ENCODE data around the gene ZNF438. TPM values are rescaled to one million over a fixed set of nuclear protein-coding genes. Genes with fewer than 3 reads are reported as not detected.

The ZNF438 gene
- total RNA-seq, 1 experiment from 2014 or later = 2.0 TPM

DNA sequence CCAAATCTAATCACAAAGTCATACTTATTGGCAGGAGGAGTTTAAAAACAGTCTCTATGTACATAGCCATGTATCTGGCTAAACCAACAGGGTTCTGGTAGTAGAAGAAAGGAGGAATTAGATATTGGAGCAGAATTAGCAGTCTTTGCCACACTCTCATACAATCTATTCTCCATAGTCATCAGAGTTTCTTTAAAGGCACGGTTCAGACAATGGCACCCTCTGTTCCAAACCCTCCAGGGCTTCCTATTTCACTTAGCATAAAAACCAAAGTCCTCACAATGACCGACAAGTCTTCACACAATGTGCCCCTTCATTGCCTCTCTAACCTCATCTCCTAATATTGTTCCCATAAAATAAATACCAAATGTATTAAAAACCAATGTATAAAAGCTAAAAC lies 12.7 kb downstream of the ZNF438 start:
- TF ChIP-seq SIN3A (IDR thresholded peaks at IDR 0.05; ENCODE audit: borderline replicate concordance, insufficient read depth, low read depth, low read length) (no peak), POLR2AphosphoS5 (IDR thresholded peaks at IDR 0.05; ENCODE audit: low read depth, low read length) (no peak)
- TF ChIP-seq, protein P1, sequence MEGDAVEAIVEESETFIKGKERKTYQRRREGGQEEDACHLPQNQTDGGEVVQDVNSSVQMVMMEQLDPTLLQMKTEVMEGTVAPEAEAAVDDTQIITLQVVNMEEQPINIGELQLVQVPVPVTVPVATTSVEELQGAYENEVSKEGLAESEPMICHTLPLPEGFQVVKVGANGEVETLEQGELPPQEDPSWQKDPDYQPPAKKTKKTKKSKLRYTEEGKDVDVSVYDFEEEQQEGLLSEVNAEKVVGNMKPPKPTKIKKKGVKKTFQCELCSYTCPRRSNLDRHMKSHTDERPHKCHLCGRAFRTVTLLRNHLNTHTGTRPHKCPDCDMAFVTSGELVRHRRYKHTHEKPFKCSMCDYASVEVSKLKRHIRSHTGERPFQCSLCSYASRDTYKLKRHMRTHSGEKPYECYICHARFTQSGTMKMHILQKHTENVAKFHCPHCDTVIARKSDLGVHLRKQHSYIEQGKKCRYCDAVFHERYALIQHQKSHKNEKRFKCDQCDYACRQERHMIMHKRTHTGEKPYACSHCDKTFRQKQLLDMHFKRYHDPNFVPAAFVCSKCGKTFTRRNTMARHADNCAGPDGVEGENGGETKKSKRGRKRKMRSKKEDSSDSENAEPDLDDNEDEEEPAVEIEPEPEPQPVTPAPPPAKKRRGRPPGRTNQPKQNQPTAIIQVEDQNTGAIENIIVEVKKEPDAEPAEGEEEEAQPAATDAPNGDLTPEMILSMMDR (IDR thresholded peaks at IDR 0.05) = no peak
- TF ChIP-seq, protein P2, sequence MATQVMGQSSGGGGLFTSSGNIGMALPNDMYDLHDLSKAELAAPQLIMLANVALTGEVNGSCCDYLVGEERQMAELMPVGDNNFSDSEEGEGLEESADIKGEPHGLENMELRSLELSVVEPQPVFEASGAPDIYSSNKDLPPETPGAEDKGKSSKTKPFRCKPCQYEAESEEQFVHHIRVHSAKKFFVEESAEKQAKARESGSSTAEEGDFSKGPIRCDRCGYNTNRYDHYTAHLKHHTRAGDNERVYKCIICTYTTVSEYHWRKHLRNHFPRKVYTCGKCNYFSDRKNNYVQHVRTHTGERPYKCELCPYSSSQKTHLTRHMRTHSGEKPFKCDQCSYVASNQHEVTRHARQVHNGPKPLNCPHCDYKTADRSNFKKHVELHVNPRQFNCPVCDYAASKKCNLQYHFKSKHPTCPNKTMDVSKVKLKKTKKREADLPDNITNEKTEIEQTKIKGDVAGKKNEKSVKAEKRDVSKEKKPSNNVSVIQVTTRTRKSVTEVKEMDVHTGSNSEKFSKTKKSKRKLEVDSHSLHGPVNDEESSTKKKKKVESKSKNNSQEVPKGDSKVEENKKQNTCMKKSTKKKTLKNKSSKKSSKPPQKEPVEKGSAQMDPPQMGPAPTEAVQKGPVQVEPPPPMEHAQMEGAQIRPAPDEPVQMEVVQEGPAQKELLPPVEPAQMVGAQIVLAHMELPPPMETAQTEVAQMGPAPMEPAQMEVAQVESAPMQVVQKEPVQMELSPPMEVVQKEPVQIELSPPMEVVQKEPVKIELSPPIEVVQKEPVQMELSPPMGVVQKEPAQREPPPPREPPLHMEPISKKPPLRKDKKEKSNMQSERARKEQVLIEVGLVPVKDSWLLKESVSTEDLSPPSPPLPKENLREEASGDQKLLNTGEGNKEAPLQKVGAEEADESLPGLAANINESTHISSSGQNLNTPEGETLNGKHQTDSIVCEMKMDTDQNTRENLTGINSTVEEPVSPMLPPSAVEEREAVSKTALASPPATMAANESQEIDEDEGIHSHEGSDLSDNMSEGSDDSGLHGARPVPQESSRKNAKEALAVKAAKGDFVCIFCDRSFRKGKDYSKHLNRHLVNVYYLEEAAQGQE (IDR thresholded peaks at IDR 0.05; ENCODE audit: insufficient read depth in 1 of 2, low read depth in 2 of 2, low read length in 1 of 2) = no peak
- no peak for ATAC-seq
- POLR2A ChIA-PET = no interaction called here
- no peak overlapping the region for H3K4me3 ChIP-seq (ENCODE audit: low read depth in 2 of 2, low read length in 2 of 2)
- intact Hi-C loops (cut with micrococcal nuclease; ENCODE audit: unreplicated experiment) = no loop called here
- H3K4me1 ChIP-seq (ENCODE audit: control insufficient read depth, insufficient read depth, low read length) = no peaks in the 10 kb centered on the region; the same call in 1 of the 2 replicates
- no TSS peak for BruUV-seq (replicated peaks)
- no peak for DNase-seq (ENCODE audit: low read depth, low spot score)
- H3K27ac ChIP-seq (ENCODE audit: low read length) = no peak overlapping the region
- in situ Hi-C loops (cut with HindIII; ENCODE audit: low pct_unique_long_range_greater_than_20kb, low sequenced_read_pairs) = no loop called here
- CTCF ChIA-PET = no interaction called here
- no peaks in the 10 kb centered on the region for H3K27me3 ChIP-seq (ENCODE audit: control insufficient read depth, insufficient read depth, low read length)
- no peaks in the 10 kb centered on the region for H3K9me3 ChIP-seq (ENCODE audit: control insufficient read depth, insufficient read depth, low read depth, low read length)
- no peaks in the 10 kb centered on the region for H3K36me3 ChIP-seq (ENCODE audit: control insufficient read depth, insufficient read depth, low read length)

DNA sequence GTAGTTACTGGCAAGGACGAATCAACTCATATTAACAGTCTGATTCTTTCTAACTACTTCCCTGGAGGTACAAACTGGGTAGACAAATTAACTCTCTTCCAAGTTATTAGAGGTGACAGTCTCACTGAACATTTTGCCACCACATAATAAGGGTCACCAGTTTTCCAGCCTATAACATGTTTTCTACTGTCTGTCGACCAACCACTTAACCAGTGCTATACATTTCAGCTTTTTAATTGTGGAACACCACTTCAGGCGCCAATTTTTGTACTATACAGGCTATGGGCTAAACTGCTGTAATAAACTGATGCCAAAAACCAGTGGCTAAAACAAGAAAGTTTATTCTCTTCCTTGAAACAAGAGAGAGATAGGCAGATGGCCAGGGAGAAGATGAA lies 13.3 kb downstream of the ZNF438 start:
- H3K4me3 ChIP-seq (ENCODE audit: low read depth in 2 of 2, low read length in 2 of 2) = no peak overlapping the region
- in situ Hi-C loops (cut with HindIII; ENCODE audit: low pct_unique_long_range_greater_than_20kb, low sequenced_read_pairs) (no loop called here), intact Hi-C loops (cut with micrococcal nuclease; ENCODE audit: unreplicated experiment) (no loop called here)
- no peaks in the 10 kb centered on the region for H3K9me3 ChIP-seq (ENCODE audit: control insufficient read depth, insufficient read depth, low read depth, low read length)
- ATAC-seq (no peak), DNase-seq (ENCODE audit: low read depth, low spot score) (no peak)
- no TSS peak for BruUV-seq (replicated peaks)
- no peaks in the 10 kb centered on the region; the same call in 1 of the 2 replicates for H3K4me1 ChIP-seq (ENCODE audit: control insufficient read depth, insufficient read depth, low read length)
- H3K27ac ChIP-seq (ENCODE audit: low read length) = no peak overlapping the region
- H3K36me3 ChIP-seq (ENCODE audit: control insufficient read depth, insufficient read depth, low read length) = no peaks in the 10 kb centered on the region
- TF ChIP-seq SIN3A (IDR thresholded peaks at IDR 0.05; ENCODE audit: borderline replicate concordance, insufficient read depth, low read depth, low read length) (no peak), POLR2AphosphoS5 (IDR thresholded peaks at IDR 0.05; ENCODE audit: low read depth, low read length) (no peak), TCF7L2 (IDR thresholded peaks at IDR 0.05; ENCODE audit: low read depth, low read length) (no peak)
- TF ChIP-seq, protein P2 (IDR thresholded peaks at IDR 0.05; ENCODE audit: insufficient read depth in 1 of 2, low read depth in 2 of 2, low read length in 1 of 2) = no peak
- TF ChIP-seq, protein P1 (IDR thresholded peaks at IDR 0.05) = no peak
- H3K27me3 ChIP-seq (ENCODE audit: control insufficient read depth, insufficient read depth, low read length) = no peaks in the 10 kb centered on the region
- ChIA-PET POLR2A (no interaction called here), CTCF (no interaction called here)

Data from Panc1 (cell line).